HCT116 (cell line): ENCODE results near the gene NECTIN4. TPM values are rescaled to one million over a fixed set of nuclear protein-coding genes. Genes with fewer than 3 reads are reported as not detected.

Source experiments
- ATAC-seq: fragments of 200-7000 bp; cut with Tn5 transposase; 2 replicates; pipeline ENCODE4 v1.9.1; 2020; ENCODE audit warnings: mild to moderate bottlenecking, moderate library complexity
- BruUV-seq: library from RNA; stranded (reverse); fragments of 400-500 nt; replicated peaks from 2 replicates; lab custom pipeline; 2021; lab: Mats Ljungman, UMichigan
- CTCF ChIA-PET: fragments of 300-600 bp; sonication (Branson Sonifier 250); formaldehyde crosslinking; loops from one replicate; lab custom pipeline; 2021; ENCODE audit warnings: antibody characterized with exemption; lab: Charles Lee
- POLR2A ChIA-PET: fragments of 300-600, 350-600 bp; sonication (Branson Sonifier 250); formaldehyde crosslinking; loops from one replicate; lab custom pipeline; 2021; ENCODE audit warnings: antibody characterized with exemption; lab: Charles Lee
- RAD21 ChIA-PET, 2 experiments: fragments of 300-600 bp; sonication (Branson Sonifier 250); formaldehyde crosslinking; loops; one replicate each; lab custom pipeline; 2023; ENCODE audit warnings: low total read pairs in 2 of 2; ENCODE audit not compliant: uncharacterized antibody in 2 of 2, unreplicated experiment in 2 of 2, low non-redundant PET in 1 of 2; lab: Charles Lee
- DNase-seq: peaks from one replicate; pipeline ENCODE4 v3.0.0-alpha.2; 2010; ENCODE audit warnings: low read depth, low spot score
- H2AFZ ChIP-seq: fragments of 200-600 bp; shearing (Covaris generic), sonication (generic); 2 replicates; pipeline ENCODE4 v1.6.1; 2017; ENCODE audit warnings: low read depth, mixed run types, mixed read lengths, antibody characterized with exemption, low read length; ENCODE audit not compliant: poor library complexity, severe bottlenecking
- H3K27ac ChIP-seq: 2 replicates; pipeline ENCODE4 v1.5.1; 2012; ENCODE audit warnings: low read depth, low read length
- H3K27me3 ChIP-seq: fragments of 200-600 bp; sonication (generic); 2 replicates; pipeline ENCODE4 v1.6.1; 2016; ENCODE audit warnings: mixed run types, low read length, mixed read lengths; ENCODE audit not compliant: insufficient read depth
- H3K36me3 ChIP-seq, 2 experiments: fragments of 200-500 bp in 1 of 2; fragments of 200-600 bp in 1 of 2; sonication (Bioruptor generic) in 1 of 2; sonication (generic) in 1 of 2; 2 replicates each; pipeline versions ENCODE4 v1.5.1 to v1.6.1; 2014 to 2016; ENCODE audit warnings: low read length in 2 of 2, inconsistent platforms in 1 of 2, mixed read lengths in 1 of 2, mixed run types in 1 of 2; ENCODE audit not compliant: insufficient read depth in 2 of 2, control insufficient read depth in 1 of 2
- H3K4me1 ChIP-seq, 2 experiments: fragments of 200-600 bp in 1 of 2; sonication (generic) in 1 of 2; 2 replicates each; pipeline versions ENCODE4 v1.5.1 to v1.6.1; 2012 to 2017; ENCODE audit warnings: low read length in 2 of 2, inconsistent platforms in 1 of 2, mild to moderate bottlenecking in 1 of 2, mixed read lengths in 1 of 2, mixed run types in 1 of 2, moderate library complexity in 1 of 2; ENCODE audit not compliant: insufficient read depth in 2 of 2, control insufficient read depth in 1 of 2
- H3K4me2 ChIP-seq: fragments of 200-600 bp; sonication (generic); 2 replicates; pipeline ENCODE4 v1.6.1; 2017; ENCODE audit warnings: mixed run types, low read length, mixed read lengths
- H3K4me3 ChIP-seq, 2 experiments: fragments of 200-600 bp in 1 of 2; sonication (generic) in 1 of 2; replicated peaks in 1 of 2; 2 replicates each; pipeline ENCODE4 v1.5.1; 2011 to 2016; ENCODE audit warnings: low read length in 2 of 2, control low read depth in 1 of 2, low read depth in 1 of 2, mild to moderate bottlenecking in 1 of 2, mixed read lengths in 1 of 2, mixed run types in 1 of 2
- H3K79me2 ChIP-seq: fragments of 200-600 bp; sonication (generic); 2 replicates; pipeline ENCODE4 v1.6.1; 2017; ENCODE audit warnings: mild to moderate bottlenecking, mixed run types, low read length, moderate library complexity, mixed read lengths; ENCODE audit not compliant: insufficient read depth
- H3K9ac ChIP-seq: fragments of 200-600 bp; sonication (generic); 2 replicates; pipeline ENCODE4 v1.6.1; 2016; ENCODE audit warnings: low read length, mixed read lengths
- H3K9me2 ChIP-seq: fragments of 200-600 bp; sonication (generic), shearing (Covaris generic); 2 replicates; pipeline ENCODE4 v1.6.1; 2017; ENCODE audit warnings: mixed run types, mild to moderate bottlenecking, moderate library complexity; ENCODE audit not compliant: insufficient read depth
- H3K9me3 ChIP-seq, 2 experiments: fragments of 200-500 bp in 1 of 2; fragments of 200-600 bp in 1 of 2; sonication (Bioruptor generic) in 1 of 2; sonication (generic) in 1 of 2; 2 replicates each; pipeline ENCODE4 v1.6.1; 2014 to 2017; ENCODE audit warnings: low read length in 2 of 2, mixed read lengths in 2 of 2, inconsistent platforms in 1 of 2, low read depth in 1 of 2, mild to moderate bottlenecking in 1 of 2, mixed run types in 1 of 2, moderate library complexity in 1 of 2; ENCODE audit not compliant: control insufficient read depth in 1 of 2, insufficient read depth in 1 of 2
- H4K20me1 ChIP-seq: fragments of 200-600 bp; sonication (generic), shearing (Covaris generic); 2 replicates; pipeline ENCODE4 v1.6.1; 2017; ENCODE audit warnings: mixed run types, mild to moderate bottlenecking, moderate library complexity; ENCODE audit not compliant: insufficient read depth
- EZH2phosphoT487 ChIP-seq: fragments of 200-600 bp; IDR thresholded peaks from 2 replicates; pipeline ENCODE4 v1.6.1; 2018; ENCODE audit warnings: antibody characterized with exemption, borderline replicate concordance
- REST ChIP-seq: IDR thresholded peaks from 2 replicates; pipeline ENCODE4 v1.6.1; 2012; ENCODE audit warnings: low read depth
- intact Hi-C: fragments of 100-400 bp; cut with micrococcal nuclease; formaldehyde crosslinking; loops from 2 replicates; pipeline ENCODE4 v1.10.0; 2022
- total RNA-seq: library from RNA; stranded (reverse); gene quantifications from one replicate; pipeline ENCODE4 v1.2.1, GENCODE V29; 2021; ENCODE audit not compliant: unreplicated experiment
- TF ChIP-seq, protein P1 (sequence below): IDR thresholded peaks from 2 replicates; pipeline ENCODE4 v1.6.1; 2011; ENCODE audit warnings: mild to moderate bottlenecking, low read length, moderate library complexity; ENCODE audit not compliant: insufficient replicate concordance; ENCODE audit errors: extremely low read depth

The NECTIN4 gene
- total RNA-seq, 1 experiment from 2014 or later, result 3.3 TPM

GRCh38 chr1:161099090-161099802, 9.9 kb upstream of the NECTIN4 start:
- intact Hi-C loops, result loop anchor here (5.0 kb wide), 1 partner anchor 77 kb away; the partner anchor contains the start of gene F11R
- ChIA-PET CTCF (interaction anchor here (3.5 kb wide), 1 partner anchor 28 kb away, joined by 25 read pairs; no protein-coding TSS in a partner anchor), RAD21 (no interaction called here), POLR2A (interaction anchor here (0.9 to 1.3 kb wide), 3 partner anchors 37 to 78 kb away, joined by 3 read pairs; partner anchors contain the start of genes F11R and USF1)
- Histone ChIP-seq H3K27ac (no peak overlapping the region), H3K4me3 (no peak overlapping the region), H3K4me1 (peaks cover 3 to 23% of the 10 kb centered on the region in 2 experiments; a peak in 3 of 4 replicates), H3K79me2 (peaks cover 31% of the 10 kb centered on the region)
- ATAC-seq, result no peak
- no peak for DNase-seq
- no peak for TF ChIP-seq REST
- TF ChIP-seq EZH2phosphoT487, result no peak
- TF ChIP-seq, protein P1, sequence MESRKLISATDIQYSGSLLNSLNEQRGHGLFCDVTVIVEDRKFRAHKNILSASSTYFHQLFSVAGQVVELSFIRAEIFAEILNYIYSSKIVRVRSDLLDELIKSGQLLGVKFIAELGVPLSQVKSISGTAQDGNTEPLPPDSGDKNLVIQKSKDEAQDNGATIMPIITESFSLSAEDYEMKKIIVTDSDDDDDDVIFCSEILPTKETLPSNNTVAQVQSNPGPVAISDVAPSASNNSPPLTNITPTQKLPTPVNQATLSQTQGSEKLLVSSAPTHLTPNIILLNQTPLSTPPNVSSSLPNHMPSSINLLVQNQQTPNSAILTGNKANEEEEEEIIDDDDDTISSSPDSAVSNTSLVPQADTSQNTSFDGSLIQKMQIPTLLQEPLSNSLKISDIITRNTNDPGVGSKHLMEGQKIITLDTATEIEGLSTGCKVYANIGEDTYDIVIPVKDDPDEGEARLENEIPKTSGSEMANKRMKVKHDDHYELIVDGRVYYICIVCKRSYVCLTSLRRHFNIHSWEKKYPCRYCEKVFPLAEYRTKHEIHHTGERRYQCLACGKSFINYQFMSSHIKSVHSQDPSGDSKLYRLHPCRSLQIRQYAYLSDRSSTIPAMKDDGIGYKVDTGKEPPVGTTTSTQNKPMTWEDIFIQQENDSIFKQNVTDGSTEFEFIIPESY, result no peak
- TF ChIP-seq, all 23 proteins: peak for 0
- peaks cover 9 to 26% of the 10 kb centered on the region in 2 experiments; a peak in 3 of 4 replicates for H3K36me3 ChIP-seq
- no peaks in the 10 kb centered on the region for H3K27me3 ChIP-seq
- no peak overlapping the region for H3K4me2 ChIP-seq
- H3K9me2 ChIP-seq, result no peaks in the 10 kb centered on the region
- no peak overlapping the region for H2AFZ ChIP-seq
- H3K9me3 ChIP-seq, result no peaks in the 10 kb centered on the region
- BruUV-seq, result no TSS peak
- H3K9ac ChIP-seq, result no peak overlapping the region
- no peaks in the 10 kb centered on the region for H4K20me1 ChIP-seq
